22Rv1 (cell line): Measurements from ENCODE around the gene FTCD.

ENCODE experiments used
- ZFX ChIP-seq: fragments of 450-650 bp; IDR thresholded peaks from 2 replicates; pipeline ENCODE4 v1.6.1; 2017; ENCODE audit warnings: antibody characterized with exemption, borderline replicate concordance
- TF ChIP-seq, protein P1 (sequence below): fragments of 450-650 bp; IDR thresholded peaks from 2 replicates; pipeline ENCODE4 v1.5.1; 2017; ENCODE audit warnings: mild to moderate bottlenecking

GRCh38 chr21:46188226-46189212, 33.1 kb upstream of the FTCD start:
- TF ChIP-seq, protein P1, sequence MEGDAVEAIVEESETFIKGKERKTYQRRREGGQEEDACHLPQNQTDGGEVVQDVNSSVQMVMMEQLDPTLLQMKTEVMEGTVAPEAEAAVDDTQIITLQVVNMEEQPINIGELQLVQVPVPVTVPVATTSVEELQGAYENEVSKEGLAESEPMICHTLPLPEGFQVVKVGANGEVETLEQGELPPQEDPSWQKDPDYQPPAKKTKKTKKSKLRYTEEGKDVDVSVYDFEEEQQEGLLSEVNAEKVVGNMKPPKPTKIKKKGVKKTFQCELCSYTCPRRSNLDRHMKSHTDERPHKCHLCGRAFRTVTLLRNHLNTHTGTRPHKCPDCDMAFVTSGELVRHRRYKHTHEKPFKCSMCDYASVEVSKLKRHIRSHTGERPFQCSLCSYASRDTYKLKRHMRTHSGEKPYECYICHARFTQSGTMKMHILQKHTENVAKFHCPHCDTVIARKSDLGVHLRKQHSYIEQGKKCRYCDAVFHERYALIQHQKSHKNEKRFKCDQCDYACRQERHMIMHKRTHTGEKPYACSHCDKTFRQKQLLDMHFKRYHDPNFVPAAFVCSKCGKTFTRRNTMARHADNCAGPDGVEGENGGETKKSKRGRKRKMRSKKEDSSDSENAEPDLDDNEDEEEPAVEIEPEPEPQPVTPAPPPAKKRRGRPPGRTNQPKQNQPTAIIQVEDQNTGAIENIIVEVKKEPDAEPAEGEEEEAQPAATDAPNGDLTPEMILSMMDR = no peak
- no peak for TF ChIP-seq ZFX
